ENCODE data around the gene RNF2. TPM values are rescaled to one million over a fixed set of nuclear protein-coding genes. Genes with fewer than 3 reads are reported as not detected.

RNF2 gene
- total RNA-seq, 4 donors from 2014 or later: 11.3 to 18.6 (median 16.2) TPM

- Histone ChIP-seq H3K27me3 (no peaks in the 10 kb centered on the region), H3K36me3 (no peaks in the 10 kb centered on the region), H3K9me3 (peaks cover 13% of the 10 kb centered on the region), H3K4me1 (no peaks in the 10 kb centered on the region), H3K27ac (no peak overlapping the region), H3K4me3 (no peak overlapping the region)
- TF ChIP-seq POLR2A (IDR thresholded peaks at IDR 0.05): no peak
- no peak for TF ChIP-seq POLR2AphosphoS5 (IDR thresholded peaks at IDR 0.05)
- TF ChIP-seq CTCF (IDR thresholded peaks at IDR 0.05): no peak
- TF ChIP-seq EP300 (IDR thresholded peaks at IDR 0.05): no peak
- no peak for DNase-seq (ENCODE audit: low spot score in 2 of 2)
Measured at GRCh38 chr1:185111873-185112272, 66.5 kb downstream of the RNF2 start.

GRCh38 chr1:185112356-185112755, 67.0 kb downstream of the RNF2 start:
- Histone ChIP-seq H3K4me3 (no peak overlapping the region), H3K27me3 (no peaks in the 10 kb centered on the region), H3K27ac (no peak overlapping the region), H3K36me3 (no peaks in the 10 kb centered on the region), H3K4me1 (no peaks in the 10 kb centered on the region), H3K9me3 (peaks cover 13% of the 10 kb centered on the region)
- 71% methylated on average over 2 of the region's 2 CpGs for WGBS
- TF ChIP-seq POLR2A (IDR thresholded peaks at IDR 0.05) (no peak), POLR2AphosphoS5 (IDR thresholded peaks at IDR 0.05) (no peak), EP300 (IDR thresholded peaks at IDR 0.05) (no peak), CTCF (IDR thresholded peaks at IDR 0.05) (no peak)
- no peak for DNase-seq (ENCODE audit: low spot score in 2 of 2)

DNA sequence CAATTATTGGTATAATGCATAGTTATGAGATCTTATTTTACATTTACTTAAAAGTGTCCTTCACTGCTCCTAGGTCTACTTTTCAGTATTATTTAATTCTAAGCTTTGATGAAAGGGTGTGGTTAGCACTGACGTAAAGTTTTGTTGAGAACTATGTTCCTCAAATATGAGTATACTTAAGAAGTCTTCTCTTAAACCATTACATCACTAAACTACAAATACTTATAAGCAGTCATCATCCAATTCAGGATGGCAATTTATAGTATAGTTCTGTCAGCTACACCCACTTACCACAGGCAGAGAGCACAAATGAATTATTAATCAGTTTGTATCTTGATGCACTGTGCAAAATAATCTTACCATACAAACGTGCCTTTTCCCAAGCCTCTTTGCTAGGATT, 84.3 kb downstream of the RNF2 start:
- Histone ChIP-seq H3K4me1 (no peaks in the 10 kb centered on the region), H3K4me3 (no peak overlapping the region), H3K9me3 (no peaks in the 10 kb centered on the region), H3K27ac (no peak overlapping the region), H3K36me3 (peaks cover 72% of the 10 kb centered on the region), H3K27me3 (no peaks in the 10 kb centered on the region)
- DNase-seq (ENCODE audit: low spot score in 2 of 2): no peak
- 85% methylated on average over 2 of the region's 2 CpGs for WGBS
- TF ChIP-seq POLR2A (IDR thresholded peaks at IDR 0.05): no peak
- TF ChIP-seq EP300 (IDR thresholded peaks at IDR 0.05): no peak
- TF ChIP-seq POLR2AphosphoS5 (IDR thresholded peaks at IDR 0.05): no peak
- TF ChIP-seq CTCF (IDR thresholded peaks at IDR 0.05): no peak

DNA sequence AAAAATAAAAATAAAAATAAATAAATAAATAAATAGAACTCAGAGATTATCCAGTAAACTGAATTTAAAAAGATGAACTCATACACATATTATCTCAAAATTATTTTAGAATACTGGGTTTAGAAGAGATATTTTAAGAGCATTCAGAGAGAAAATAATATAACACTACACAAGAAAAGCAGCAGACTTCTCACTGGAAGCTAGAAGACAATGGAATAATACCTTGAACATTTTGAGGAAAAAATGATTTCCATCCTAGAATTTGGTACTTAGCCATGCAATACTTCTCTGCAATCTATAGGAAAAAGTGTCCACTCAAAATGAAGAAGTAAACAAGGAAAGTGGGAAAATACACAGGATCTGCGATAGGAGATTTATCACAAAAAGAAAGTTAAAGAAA, 87.2 kb downstream of the RNF2 start:
- 95% methylated on average over 1 of the region's 1 CpG for WGBS
- Histone ChIP-seq H3K27ac (no peak overlapping the region), H3K36me3 (peaks cover 67% of the 10 kb centered on the region), H3K4me1 (no peaks in the 10 kb centered on the region), H3K27me3 (no peaks in the 10 kb centered on the region), H3K9me3 (no peaks in the 10 kb centered on the region), H3K4me3 (no peak overlapping the region)
- TF ChIP-seq EP300 (IDR thresholded peaks at IDR 0.05): no peak
- no peak for TF ChIP-seq CTCF (IDR thresholded peaks at IDR 0.05)
- TF ChIP-seq POLR2A (IDR thresholded peaks at IDR 0.05): no peak
- TF ChIP-seq POLR2AphosphoS5 (IDR thresholded peaks at IDR 0.05): no peak
- no peak for DNase-seq (ENCODE audit: low spot score in 2 of 2)

DNA sequence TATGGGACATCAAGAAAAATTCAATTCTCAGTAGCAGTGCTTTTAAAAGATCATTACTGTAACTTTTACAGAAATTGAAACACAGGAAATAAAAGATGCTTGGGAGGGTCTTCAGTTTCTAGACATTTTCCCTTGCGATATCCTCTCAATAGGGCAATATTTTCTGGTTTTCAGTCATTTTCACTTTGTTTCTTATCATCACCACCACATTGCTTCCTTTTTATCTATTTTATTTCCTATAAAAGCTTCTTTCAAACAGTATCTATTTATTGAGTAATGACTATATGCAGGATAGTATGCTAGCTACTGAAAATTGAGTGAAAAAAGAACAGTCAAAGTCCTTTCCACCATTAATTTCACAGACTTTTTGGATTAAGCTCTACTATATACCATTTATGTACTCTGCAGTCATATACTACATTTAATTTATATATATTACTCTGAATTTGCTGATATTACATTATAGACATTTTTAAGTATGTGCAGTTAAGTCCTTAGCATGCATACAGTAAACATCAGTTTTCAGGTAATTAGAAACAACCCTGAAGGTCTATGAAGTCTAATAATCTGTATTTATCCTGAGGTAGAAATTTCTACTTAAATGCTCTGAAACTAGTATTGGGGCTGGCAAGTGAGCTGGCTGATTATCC, 92.7 kb downstream of the RNF2 start:
- H3K27ac ChIP-seq: no peak overlapping the region
- no peaks in the 10 kb centered on the region for H3K27me3 ChIP-seq
- no peaks in the 10 kb centered on the region for H3K9me3 ChIP-seq
- 90% methylated on average over 1 of the region's 1 CpG for whole genome bisulfite sequencing
- TF ChIP-seq POLR2A (IDR thresholded peaks at IDR 0.05) (no peak), POLR2AphosphoS5 (IDR thresholded peaks at IDR 0.05) (no peak), CTCF (IDR thresholded peaks at IDR 0.05) (no peak), EP300 (IDR thresholded peaks at IDR 0.05) (no peak)
- no peaks in the 10 kb centered on the region for H3K4me1 ChIP-seq
- peaks cover 57% of the 10 kb centered on the region for H3K36me3 ChIP-seq
- H3K4me3 ChIP-seq: no peak overlapping the region
- no peak for DNase-seq (ENCODE audit: low spot score in 2 of 2)

Data from suprapubic skin (tissue), 4 donors.